ENCODE results near the gene TES. TPM values are rescaled to one million over a fixed set of nuclear protein-coding genes. Genes with fewer than 3 reads are reported as not detected.
A peak's percentile ranks its signal among the peaks of the same experiment; 100 is the strongest.

TES gene
- total RNA-seq: 228 and 232 TPM in 2 replicates
- long read RNA-seq, transcript TES-211 (3 exons, 911 nt): minor isoform, 17 of 983 reads
- long read RNA-seq, transcript TES-201 (7 exons, 2,782 nt): major isoform, 814 of 983 reads
- long read RNA-seq, partial matches to known transcripts: 120 of 983 reads
- long read RNA-seq, other reads (novel, unspliced or antisense): 28 of 983 reads

- Mint-ChIP-seq H3K27me3 (ENCODE audit: unreplicated experiment) (no peaks in the 10 kb centered on the region), H3K27ac (ENCODE audit: unreplicated experiment) (peak within 1 kb of the TSS; percentile 98), H3K4me1 (ENCODE audit: unreplicated experiment) (peaks cover 45% of the 10 kb centered on the region), H3K4me3 (ENCODE audit: unreplicated experiment) (peak within 1 kb of the TSS; percentile 96), H3K9me3 (ENCODE audit: unreplicated experiment) (no peaks in the 10 kb centered on the region), H3K36me3 (ENCODE audit: unreplicated experiment) (peaks cover 3% of the 10 kb centered on the region)
- DNase-seq (ENCODE audit: extremely low spot score, unreplicated experiment): peak; percentile 92
- no peak for TF ChIP-seq CTCF (IDR thresholded peaks at IDR 0.05)
Measured at GRCh38 chr7:116210345-116211005, at the start of gene TES. TSS of gene TES (plus strand) at chr7:116210539. CDS start at chr7:116210708, 169 bp downstream.

GRCh38 chr7:116161728-116162127 is 48.6 kb upstream of the TES start:
- Mint-ChIP-seq H3K27ac (ENCODE audit: unreplicated experiment) (no peak overlapping the region), H3K4me3 (ENCODE audit: unreplicated experiment) (no peak overlapping the region)

GRCh38 chr7:116162254-116162653 is 48.1 kb upstream of the TES start:
- no peak for TF ChIP-seq CTCF (IDR thresholded peaks at IDR 0.05)
- Mint-ChIP-seq H3K27ac (ENCODE audit: unreplicated experiment) (no peak overlapping the region), H3K4me3 (ENCODE audit: unreplicated experiment) (no peak overlapping the region), H3K9me3 (ENCODE audit: unreplicated experiment) (no peaks in the 10 kb centered on the region), H3K27me3 (ENCODE audit: unreplicated experiment) (no peaks in the 10 kb centered on the region), H3K4me1 (ENCODE audit: unreplicated experiment) (peaks cover 16% of the 10 kb centered on the region), H3K36me3 (ENCODE audit: unreplicated experiment) (no peaks in the 10 kb centered on the region)
- no peak for DNase-seq (ENCODE audit: extremely low spot score, unreplicated experiment)

More at GRCh38 chr7:116161728-116162127, 48.6 kb upstream of the TES start:
- no peak for DNase-seq (ENCODE audit: extremely low spot score, unreplicated experiment)
- no peaks in the 10 kb centered on the region for H3K9me3 Mint-ChIP-seq (ENCODE audit: unreplicated experiment)
- H3K27me3 Mint-ChIP-seq (ENCODE audit: unreplicated experiment): no peaks in the 10 kb centered on the region
- TF ChIP-seq CTCF (IDR thresholded peaks at IDR 0.05): no peak
- peaks cover 2% of the 10 kb centered on the region for H3K36me3 Mint-ChIP-seq (ENCODE audit: unreplicated experiment)
- peaks cover 16% of the 10 kb centered on the region for H3K4me1 Mint-ChIP-seq (ENCODE audit: unreplicated experiment)

GRCh38 chr7:116162992-116163391 is 47.3 kb upstream of the TES start:
- no peaks in the 10 kb centered on the region for H3K36me3 Mint-ChIP-seq (ENCODE audit: unreplicated experiment)
- no peak overlapping the region for H3K27ac Mint-ChIP-seq (ENCODE audit: unreplicated experiment)
- H3K27me3 Mint-ChIP-seq (ENCODE audit: unreplicated experiment): no peaks in the 10 kb centered on the region
- H3K4me3 Mint-ChIP-seq (ENCODE audit: unreplicated experiment): no peak overlapping the region
- peak; percentile 16 for TF ChIP-seq CTCF (IDR thresholded peaks at IDR 0.05)
- no peaks in the 10 kb centered on the region for H3K9me3 Mint-ChIP-seq (ENCODE audit: unreplicated experiment)
- DNase-seq (ENCODE audit: extremely low spot score, unreplicated experiment): no peak
- peaks cover 16% of the 10 kb centered on the region for H3K4me1 Mint-ChIP-seq (ENCODE audit: unreplicated experiment)

GRCh38 chr7:116164552-116165306 is 45.6 kb upstream of the TES start:
- no peak overlapping the region for H3K4me3 Mint-ChIP-seq (ENCODE audit: unreplicated experiment)
- H3K9me3 Mint-ChIP-seq (ENCODE audit: unreplicated experiment): no peaks in the 10 kb centered on the region
- no peak for DNase-seq (ENCODE audit: extremely low spot score, unreplicated experiment)
- H3K27me3 Mint-ChIP-seq (ENCODE audit: unreplicated experiment): no peaks in the 10 kb centered on the region
- TF ChIP-seq CTCF (IDR thresholded peaks at IDR 0.05): no peak
- peaks cover 26% of the 10 kb centered on the region for H3K4me1 Mint-ChIP-seq (ENCODE audit: unreplicated experiment)
- H3K27ac Mint-ChIP-seq (ENCODE audit: unreplicated experiment): no peak overlapping the region
- no peaks in the 10 kb centered on the region for H3K36me3 Mint-ChIP-seq (ENCODE audit: unreplicated experiment)
